HEK293T (cell line): ENCODE results near the gene SUSD1.

Source experiments
- CTCF ChIA-PET: fragments of 350-600 bp; formaldehyde crosslinking; extraction: SDS; loops from one replicate; lab custom pipeline; 2021; ENCODE audit warnings: antibody characterized with exemption, inconsistent platforms; lab: Yijun Ruan, JAX
- POLR2A ChIA-PET: fragments of 350-600 bp; formaldehyde crosslinking; extraction: SDS; loops from one replicate; lab custom pipeline; 2020; ENCODE audit warnings: antibody characterized with exemption, inconsistent platforms; lab: Yijun Ruan, JAX
- DNase-seq: peaks from one replicate; pipeline ENCODE4 v3.0.0; 2012; ENCODE audit warnings: mixed read lengths; ENCODE audit errors: extremely low spot score
- ARNT ChIP-seq: fragments of 450-650 bp; IDR thresholded peaks from 2 replicates; pipeline ENCODE4 v1.6.1; 2017; ENCODE audit warnings: mild to moderate bottlenecking
- BHLHE40 ChIP-seq: fragments of 450-650 bp; IDR thresholded peaks from 2 replicates; pipeline ENCODE4 v1.6.1; 2016; ENCODE audit warnings: mild to moderate bottlenecking, moderate library complexity, borderline replicate concordance
- CTBP1 ChIP-seq: fragments of 450-650 bp; IDR thresholded peaks from 2 replicates; pipeline ENCODE4 v1.6.1; 2016; ENCODE audit warnings: borderline replicate concordance
- ELF4 ChIP-seq: fragments of 450-650 bp; IDR thresholded peaks from 2 replicates; pipeline ENCODE4 v1.6.1; 2017; ENCODE audit warnings: antibody characterized with exemption
- FOXA1 ChIP-seq: fragments of 450-650 bp; IDR thresholded peaks from 2 replicates; pipeline ENCODE4 v1.6.1; 2016; ENCODE audit warnings: mild to moderate bottlenecking
- FOXK2 ChIP-seq: fragments of 450-650 bp; IDR thresholded peaks from 2 replicates; pipeline ENCODE4 v1.6.1; 2016; ENCODE audit warnings: mild to moderate bottlenecking
- FOXM1 ChIP-seq: fragments of 450-650 bp; IDR thresholded peaks from 2 replicates; pipeline ENCODE4 v1.6.1; 2017; ENCODE audit warnings: mild to moderate bottlenecking, borderline replicate concordance
- HDGF ChIP-seq: fragments of 450-650 bp; IDR thresholded peaks from 2 replicates; pipeline ENCODE4 v1.6.1; 2017; ENCODE audit warnings: antibody characterized with exemption, borderline replicate concordance
- L3MBTL2 ChIP-seq: fragments of 450-650 bp; conservative IDR thresholded peaks from 2 replicates; pipeline ENCODE4 v1.6.1; 2016; ENCODE audit warnings: mild to moderate bottlenecking
- LEF1 ChIP-seq: fragments of 450-650 bp; IDR thresholded peaks from 2 replicates; pipeline ENCODE4 v1.6.1; 2017; ENCODE audit warnings: mild to moderate bottlenecking, borderline replicate concordance
- NFRKB ChIP-seq: fragments of 450-650 bp; IDR thresholded peaks from 2 replicates; pipeline ENCODE4 v1.6.1; 2016; ENCODE audit warnings: mild to moderate bottlenecking, moderate library complexity
- SP1 ChIP-seq: fragments of 450-650 bp; IDR thresholded peaks from 2 replicates; pipeline ENCODE4 v1.6.1; 2017
- SUZ12 ChIP-seq: fragments of 450-650 bp; IDR thresholded peaks from 2 replicates; pipeline ENCODE4 v1.6.1; 2016; ENCODE audit warnings: mild to moderate bottlenecking
- TARDBP ChIP-seq: fragments of 450-650 bp; IDR thresholded peaks from 2 replicates; pipeline ENCODE4 v1.6.1; 2016
- ZNF384 ChIP-seq: fragments of 450-650 bp; IDR thresholded peaks from 2 replicates; pipeline ENCODE4 v1.6.1; 2016
- TF ChIP-seq, protein P1 (sequence below): fragments of 450-650 bp; IDR thresholded peaks from 2 replicates; pipeline ENCODE4 v1.6.1; 2016

Gene SUSD1

GRCh38 chr9:112166176-112167140 is 8.6 kb downstream of the SUSD1 start:
- TF ChIP-seq BHLHE40 (no peak), ELF4 (no peak), SP1 (no peak), TARDBP (no peak), LEF1 (no peak), FOXK2 (no peak), NFRKB (no peak), FOXM1 (no peak), ARNT (no peak), HDGF (no peak), ZNF384 (no peak), CTBP1 (no peak), SUZ12 (no peak), FOXA1 (no peak), L3MBTL2 (no peak)
- TF ChIP-seq, protein P1, sequence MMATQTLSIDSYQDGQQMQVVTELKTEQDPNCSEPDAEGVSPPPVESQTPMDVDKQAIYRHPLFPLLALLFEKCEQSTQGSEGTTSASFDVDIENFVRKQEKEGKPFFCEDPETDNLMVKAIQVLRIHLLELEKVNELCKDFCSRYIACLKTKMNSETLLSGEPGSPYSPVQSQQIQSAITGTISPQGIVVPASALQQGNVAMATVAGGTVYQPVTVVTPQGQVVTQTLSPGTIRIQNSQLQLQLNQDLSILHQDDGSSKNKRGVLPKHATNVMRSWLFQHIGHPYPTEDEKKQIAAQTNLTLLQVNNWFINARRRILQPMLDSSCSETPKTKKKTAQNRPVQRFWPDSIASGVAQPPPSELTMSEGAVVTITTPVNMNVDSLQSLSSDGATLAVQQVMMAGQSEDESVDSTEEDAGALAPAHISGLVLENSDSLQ = no peak
- POLR2A ChIA-PET = no interaction called here
- DNase-seq = no peak
- CTCF ChIA-PET = no interaction called here

GRCh38 chr9:112162621-112163413 is 12.3 kb downstream of the SUSD1 start:
- no peak for TF ChIP-seq L3MBTL2
- no peak for DNase-seq
- ChIA-PET POLR2A (no interaction called here), CTCF (interaction anchor here (0.6 to 0.7 kb wide), 2 partner anchors 36 to 199 kb away, joined by 3 read pairs; no protein-coding TSS in a partner anchor)

DNA sequence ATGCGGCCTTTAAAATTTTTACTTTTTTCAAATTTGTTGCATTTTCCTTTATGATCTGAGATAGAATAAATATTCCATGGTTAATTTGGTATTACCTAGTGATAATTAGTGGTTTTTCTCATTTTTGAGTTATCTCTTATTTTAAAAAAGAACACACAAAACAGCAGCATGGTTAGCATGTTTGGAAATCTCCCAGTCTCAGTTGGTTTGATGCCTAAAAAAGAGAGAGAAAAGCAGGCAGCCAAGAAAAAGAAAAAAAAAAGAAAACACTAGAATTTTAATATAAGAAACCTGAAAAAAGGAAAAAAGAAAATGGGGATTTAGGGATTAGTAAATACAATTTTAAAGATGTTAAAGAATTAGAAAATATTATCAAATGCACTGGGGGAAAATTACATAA is 15.3 kb downstream of the SUSD1 start:
- TF ChIP-seq SP1 = no peak
- TF ChIP-seq, protein P1 = no peak
- no peak for TF ChIP-seq LEF1
- TF ChIP-seq ZNF384 = no peak
- no peak for TF ChIP-seq TARDBP
- TF ChIP-seq CTBP1 = no peak
- no peak for TF ChIP-seq ELF4
- ChIA-PET CTCF (no interaction called here), POLR2A (no interaction called here)
- DNase-seq = no peak

DNA sequence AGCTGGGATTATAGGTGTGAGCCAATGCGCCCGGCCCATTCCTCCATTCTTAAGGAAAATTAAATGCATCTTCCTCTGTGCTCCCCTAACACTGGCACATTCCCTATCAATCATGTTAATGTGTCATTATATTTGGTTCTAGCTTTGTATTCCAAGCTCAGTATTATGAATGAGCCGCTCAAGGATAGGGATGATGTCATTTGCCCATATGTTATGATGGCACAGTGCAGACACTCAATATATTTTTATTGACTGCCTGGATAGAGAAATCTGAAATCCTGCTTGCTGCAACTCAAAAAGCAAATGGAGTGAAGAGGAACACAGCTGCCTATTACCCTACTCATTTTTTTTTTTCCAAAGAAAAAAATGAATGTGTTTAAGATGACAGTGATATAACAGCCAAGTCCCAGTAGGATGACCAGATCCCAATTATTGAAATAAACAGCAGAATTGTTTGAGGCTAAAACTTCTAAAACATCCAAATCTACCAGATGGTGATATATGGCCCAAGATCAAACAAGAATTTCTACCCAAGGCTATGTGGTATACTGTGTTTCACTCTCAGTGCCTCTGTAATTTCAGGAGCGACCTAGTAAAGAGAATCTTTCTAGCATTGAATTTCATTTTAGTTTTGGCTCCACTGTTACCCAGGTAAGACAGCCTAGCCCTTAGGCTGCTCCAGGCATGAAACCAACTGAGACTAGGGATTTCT is 16.3 kb downstream of the SUSD1 start:
- TF ChIP-seq TARDBP (no peak), ARNT (no peak), L3MBTL2 (no peak), FOXM1 (no peak), FOXA1 (no peak), SP1 (no peak), HDGF (no peak), FOXK2 (no peak), ZNF384 (no peak), CTBP1 (no peak)
- TF ChIP-seq, protein P1 = no peak
- ChIA-PET POLR2A (interaction anchor here (0.5 kb wide), 1 partner anchor 11 kb away, joined by 3 read pairs; no protein-coding TSS in a partner anchor), CTCF (interaction anchor here (0.7 kb wide), 1 partner anchor 221 kb away, joined by 4 read pairs; the partner anchor contains the start of gene HSDL2)
- no peak for DNase-seq

DNA sequence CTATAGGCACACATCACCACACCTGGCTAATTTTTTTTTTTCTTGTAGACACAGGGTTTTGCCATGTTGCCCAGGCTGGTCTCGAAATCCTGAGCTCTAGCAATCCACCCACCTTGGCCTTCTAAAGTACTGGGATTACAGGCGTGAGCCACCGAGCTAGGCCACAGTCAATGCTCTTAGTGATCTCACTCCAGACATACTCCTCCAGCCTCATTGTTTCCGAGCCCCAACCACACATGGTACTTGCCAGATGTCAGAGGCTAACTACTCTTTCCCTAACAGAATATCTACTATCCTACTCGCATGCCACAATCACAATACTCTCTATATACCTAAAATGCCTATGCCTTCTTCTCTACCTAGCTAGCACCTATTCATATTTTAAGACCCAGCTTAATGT is 17.1 kb downstream of the SUSD1 start:
- TF ChIP-seq SUZ12 = no peak
- no peak for TF ChIP-seq BHLHE40
- TF ChIP-seq FOXK2 = no peak
- no peak for TF ChIP-seq FOXM1
- no peak for TF ChIP-seq ARNT
- TF ChIP-seq, protein P1 = no peak
- POLR2A ChIA-PET = no interaction called here
- DNase-seq = no peak
- CTCF ChIA-PET = no interaction called here
